ENCODE data around the gene OR2D3.
"Not testable (repeated sequence)": the region's sequence is repeated elsewhere in the genome, so short reads cannot be mapped to it uniquely, and the experiment has no call there.

The OR2D3 gene

GRCh38 chr11:6931146-6931713 is 10.4 kb downstream of the OR2D3 start:
- no peak for DNase-seq

DNA sequence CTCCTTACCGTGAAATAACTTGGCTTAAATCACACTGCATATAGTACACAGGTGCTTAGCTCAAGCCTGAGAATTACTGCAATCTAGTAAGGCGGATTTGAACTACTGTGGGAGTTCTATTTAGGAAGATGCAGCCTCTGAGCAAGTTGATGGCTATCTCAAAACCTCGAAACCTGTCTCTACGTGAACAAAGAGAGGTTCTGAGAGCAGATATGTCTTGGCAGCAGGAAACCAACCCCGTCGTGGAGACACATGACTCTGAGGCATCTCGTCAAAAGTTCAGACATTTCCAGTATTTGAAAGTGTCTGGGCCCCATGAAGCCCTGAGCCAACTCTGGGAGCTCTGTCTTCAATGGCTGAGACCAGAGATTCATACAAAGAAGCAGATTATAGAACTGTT is 11.3 kb downstream of the OR2D3 start:
- DNase-seq = no peak

- DNase-seq = no peak
These were observed 21.2 kb downstream of the OR2D3 start for GRCh38 chr11:6941970-6942369.

DNA sequence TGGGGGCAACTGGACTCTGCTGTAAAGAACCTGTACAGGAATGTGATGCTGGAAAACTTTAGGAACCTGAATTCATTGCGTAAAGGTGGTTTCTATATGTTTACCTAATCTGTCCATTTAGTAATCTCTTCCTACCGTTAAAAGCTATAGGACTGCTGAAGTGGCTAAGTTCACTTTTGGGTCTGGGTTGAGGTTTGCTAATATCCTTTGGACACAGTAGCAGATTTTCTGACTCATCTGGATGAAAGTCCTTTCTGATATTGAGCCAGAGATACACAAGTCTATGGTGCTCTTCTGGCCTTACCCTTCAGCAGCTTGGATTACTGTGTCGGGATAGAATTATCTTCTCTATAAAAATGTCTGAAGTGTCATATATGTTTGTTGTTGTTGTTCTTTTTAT is 22.3 kb downstream of the OR2D3 start:
- DNase-seq = no peak

DNA sequence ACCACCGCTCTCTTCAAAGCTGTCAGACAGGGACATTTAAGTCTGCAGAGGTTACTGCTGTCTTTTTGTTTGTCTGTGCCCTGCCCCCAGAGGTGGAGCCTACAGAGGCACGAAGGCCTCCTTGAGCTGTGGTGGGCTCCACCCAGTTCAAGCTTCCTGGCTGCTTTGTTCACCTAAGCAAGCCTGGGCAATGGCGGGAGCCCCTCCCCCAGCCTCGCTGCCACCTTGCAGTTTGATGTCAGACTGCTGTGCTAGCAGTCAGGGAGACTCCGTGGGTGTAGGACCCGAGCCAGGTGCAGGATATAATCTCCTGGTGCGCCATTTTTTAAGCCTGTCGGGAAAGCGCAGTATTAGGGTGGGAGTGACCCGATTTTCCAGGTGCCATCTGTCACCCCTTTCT is 33.4 kb downstream of the OR2D3 start:
- DNase-seq = not testable (repeated sequence)

- DNase-seq = no peak
These were observed 41.3 kb downstream of the OR2D3 start for GRCh38 chr11:6962141-6962540.

- DNase-seq = no peak
These were observed 41.9 kb downstream of the OR2D3 start for GRCh38 chr11:6962673-6963072.

- no peak for DNase-seq
These were observed 48.0 kb downstream of the OR2D3 start for GRCh38 chr11:6968816-6969215.

- DNase-seq = not testable (repeated sequence)
These were observed 49.1 kb downstream of the OR2D3 start for GRCh38 chr11:6969854-6970253.

Measured in KG1 (cell line).